DMS114 treated with DMSO at 0.1 percent for 48 hours (cell line): ENCODE results near the gene REM1.
"Not testable (repeated sequence)": the region's sequence is repeated elsewhere in the genome, so short reads cannot be mapped to it uniquely, and the experiment has no call there.

ENCODE experiments used
- DNase-seq: peaks from one replicate; lab custom pipeline; 2025; ENCODE audit not compliant: unreplicated experiment; lab: John Stamatoyannopoulos, UW

The REM1 gene

DNA sequence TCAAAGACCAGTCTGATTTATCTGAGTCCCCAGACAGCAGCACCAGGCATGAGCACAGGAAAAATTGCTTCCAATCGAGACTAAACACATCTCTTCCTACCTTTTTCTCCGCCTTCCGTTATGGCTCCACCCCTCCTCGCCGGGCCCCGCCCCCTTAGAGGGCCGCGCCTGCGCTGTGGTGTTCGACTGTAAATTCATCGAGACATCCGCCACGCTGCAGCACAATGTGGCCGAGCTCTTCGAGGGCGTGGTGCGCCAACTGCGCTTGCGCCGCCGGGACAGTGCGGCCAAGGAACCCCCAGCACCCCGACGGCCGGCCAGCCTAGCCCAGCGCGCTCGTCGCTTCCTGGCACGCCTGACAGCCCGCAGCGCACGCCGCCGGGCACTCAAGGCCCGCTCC is 8.9 kb downstream of the REM1 start:
- DNase-seq: no peak

DNA sequence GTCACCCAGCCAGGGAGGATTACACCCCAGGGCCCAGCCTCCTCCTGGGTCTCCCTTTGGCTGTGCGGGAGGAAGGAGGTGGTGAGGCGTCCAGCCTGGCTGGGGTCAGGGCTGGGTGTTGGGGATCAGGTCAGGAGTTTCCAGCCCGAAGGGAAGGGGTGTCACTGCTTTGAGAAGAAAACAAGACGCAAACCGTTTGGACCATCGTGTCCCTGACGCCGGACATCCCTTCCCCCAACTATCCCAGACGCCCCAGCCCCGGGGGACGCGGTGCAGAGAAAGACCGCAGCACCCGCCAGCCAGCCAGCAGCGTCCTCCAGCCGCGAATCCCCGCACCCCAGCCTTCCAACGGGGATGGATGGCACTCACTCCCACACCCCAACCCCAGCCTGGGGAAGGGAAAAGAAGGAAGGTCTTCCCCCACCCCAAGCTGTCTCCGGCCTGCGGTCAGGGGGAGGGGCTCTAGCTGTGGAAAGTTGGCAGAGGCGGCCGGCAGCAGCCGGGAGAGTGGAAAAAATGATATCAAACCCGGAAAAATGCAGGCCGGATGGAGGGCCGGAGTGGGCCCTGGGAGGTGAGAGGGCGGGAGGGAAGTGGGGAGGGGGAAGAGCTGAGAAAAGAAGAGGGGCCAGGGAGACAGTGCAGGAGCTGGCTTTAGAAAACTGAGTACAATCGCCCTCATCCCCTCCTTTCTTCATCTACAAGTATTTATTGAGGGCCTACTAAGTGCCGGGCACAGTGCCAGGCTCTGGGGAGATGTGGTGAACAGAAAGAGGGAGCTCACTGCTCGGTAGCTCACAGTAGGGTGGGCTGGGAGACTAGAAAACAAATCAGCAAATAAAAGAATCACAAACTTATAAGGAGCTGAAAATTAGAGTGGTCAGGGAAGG is 10.6 kb downstream of the REM1 start:
- DNase-seq: no peak

DNA sequence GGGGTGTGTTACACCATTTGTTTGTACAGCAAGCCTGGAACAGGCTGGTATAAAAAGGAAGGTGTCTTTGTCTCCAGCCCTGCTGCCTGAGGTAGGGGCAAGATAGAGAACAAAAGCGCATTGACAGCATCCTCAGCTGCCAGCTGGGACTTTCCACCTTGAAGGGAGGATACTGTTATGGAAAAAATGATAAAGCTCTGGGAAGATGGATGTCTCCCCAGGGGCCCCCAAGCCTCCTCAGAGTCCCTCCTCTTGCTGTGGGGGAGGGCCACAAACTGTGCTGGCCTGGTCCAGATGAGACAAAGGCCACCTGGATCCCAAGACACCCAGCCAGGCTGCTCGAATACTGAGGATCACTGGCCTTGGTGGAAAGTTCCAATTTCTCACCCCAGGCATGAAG is 13.0 kb downstream of the REM1 start:
- no peak for DNase-seq

DNA sequence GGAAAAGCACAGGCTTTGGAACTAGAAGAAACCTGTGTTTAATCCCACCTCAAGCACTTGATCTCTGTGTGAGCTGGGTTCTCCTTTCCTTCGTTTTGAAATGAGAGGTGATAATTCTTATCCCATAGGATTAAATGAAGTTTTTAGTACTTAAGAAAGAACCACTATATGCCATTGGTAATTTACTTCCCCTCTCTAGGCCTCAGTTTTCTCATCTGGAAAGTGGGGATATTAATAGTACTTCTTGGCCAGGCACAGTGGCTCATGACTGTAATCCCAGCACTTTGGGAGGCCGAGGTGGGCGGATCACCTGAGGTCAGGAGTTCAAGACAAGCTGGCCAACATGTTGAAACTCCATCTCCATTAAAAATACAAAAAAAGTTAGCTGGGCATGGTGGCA is 14.1 kb downstream of the REM1 start:
- DNase-seq: no peak

DNA sequence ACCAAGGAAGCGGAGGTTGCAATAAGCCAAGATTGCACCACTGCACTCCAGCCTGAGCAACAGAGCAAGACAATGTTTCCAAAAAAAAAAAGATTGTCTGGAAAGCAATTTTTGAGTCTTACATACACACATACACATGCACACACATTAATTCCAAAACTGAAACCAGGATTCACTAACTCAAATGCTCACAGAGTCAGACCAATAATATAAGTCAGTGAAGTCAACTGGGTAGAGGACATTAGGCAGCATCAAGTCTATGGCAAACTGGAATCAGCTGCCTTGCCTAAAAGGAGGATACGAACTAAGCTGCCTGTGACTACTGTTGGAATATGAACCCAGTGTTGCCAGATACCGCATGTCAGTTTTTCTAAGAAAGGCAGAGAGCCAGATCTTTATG is 15.7 kb downstream of the REM1 start:
- DNase-seq: no peak

DNA sequence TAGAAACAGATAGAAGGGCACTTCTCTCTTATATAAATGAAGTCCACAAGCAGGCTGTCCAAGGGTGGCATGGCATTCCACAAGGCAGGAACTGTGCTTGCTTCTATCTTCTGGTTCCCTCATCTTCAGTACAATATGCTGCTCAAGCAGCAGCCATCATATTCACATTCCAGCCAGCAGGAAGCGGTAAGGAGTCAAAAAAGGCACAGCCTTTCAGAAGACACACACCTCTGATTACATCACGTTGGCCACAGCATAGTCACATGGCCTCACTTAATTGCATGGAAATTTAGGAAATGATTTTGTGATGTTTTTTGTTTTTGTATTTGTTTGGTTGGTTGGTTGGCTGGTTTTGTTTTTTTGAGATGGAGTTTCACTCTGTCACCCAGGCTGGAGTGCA is 19.0 kb downstream of the REM1 start:
- DNase-seq: no peak

DNA sequence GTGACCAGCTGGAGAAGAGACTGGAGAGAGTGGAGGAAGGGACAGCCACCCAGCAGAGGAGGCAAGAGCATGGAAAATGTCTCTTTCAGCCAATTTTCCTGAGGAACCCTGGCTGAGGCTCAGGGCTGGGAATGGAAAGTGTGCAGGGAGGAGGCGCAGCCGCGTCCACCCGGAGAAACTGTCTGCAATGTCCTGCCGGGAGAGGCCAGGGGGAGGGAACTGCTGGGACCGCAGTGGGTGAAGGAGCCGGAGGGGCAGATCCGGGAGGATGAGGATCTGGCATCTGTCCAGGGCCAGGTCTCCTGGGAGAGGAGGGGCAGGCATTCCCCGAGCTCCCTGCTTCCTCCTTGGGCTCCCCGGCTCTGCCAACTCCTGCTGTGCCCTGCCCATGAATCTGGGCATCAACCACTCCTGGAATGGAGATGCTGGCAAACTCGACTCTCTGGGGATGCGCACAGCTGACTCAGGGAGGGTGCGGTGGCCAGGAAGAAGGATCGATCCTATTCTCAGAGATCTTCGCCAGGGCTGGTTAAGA is 21.7 kb downstream of the REM1 start:
- no peak for DNase-seq

DNA sequence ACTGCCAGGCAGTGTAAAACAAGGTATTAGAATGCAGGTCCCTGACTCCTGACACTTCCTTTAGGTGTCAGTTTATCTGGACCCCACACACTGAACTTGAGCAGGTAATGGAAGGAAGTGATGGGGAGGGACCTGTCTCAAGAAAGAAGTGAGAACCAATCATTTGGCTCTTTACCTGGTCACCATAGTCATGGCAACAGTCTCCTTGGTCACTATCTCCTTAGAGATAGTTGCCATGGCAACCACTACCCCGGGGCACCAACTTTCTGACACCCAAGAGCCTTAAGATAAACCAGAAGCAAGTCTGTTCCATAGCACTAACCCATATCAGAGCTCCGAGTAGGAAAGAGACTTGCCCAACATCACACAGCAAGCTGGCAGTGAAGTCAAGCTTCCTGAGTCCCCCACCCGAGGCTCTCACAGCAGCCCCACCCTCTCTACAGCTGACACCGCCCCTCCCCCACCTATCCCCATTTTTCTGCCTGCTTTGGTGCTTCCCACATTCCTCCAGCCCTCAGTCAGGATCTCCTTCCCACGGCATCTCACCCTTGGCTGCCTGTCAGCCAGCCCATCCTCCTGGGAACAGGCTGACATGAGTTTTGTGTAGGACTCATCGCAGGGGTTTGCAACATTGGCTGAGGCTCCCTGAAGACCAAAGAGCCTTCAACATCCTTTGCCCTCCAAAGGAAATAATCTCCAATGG is 22.9 kb downstream of the REM1 start:
- DNase-seq: no peak

DNA sequence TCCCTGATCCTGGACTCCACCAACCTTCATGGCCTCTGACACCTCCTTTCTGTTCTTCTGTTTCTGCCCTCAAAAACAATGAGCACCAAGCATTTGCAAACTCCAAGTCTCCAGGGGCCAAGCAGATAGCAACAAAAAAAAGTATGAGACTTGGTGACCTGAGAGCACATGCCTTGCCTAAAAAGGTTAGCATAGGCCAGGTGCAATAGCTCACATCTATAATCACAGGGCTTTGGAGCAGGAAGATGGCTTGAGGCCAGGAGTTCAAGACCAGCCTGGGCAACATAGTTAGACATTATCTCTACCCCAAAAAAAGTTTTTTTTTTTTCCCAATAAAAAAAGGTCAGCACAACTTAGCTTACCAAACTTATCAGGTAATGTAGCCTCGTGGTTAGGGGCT is 25.4 kb downstream of the REM1 start:
- no peak for DNase-seq

DNA sequence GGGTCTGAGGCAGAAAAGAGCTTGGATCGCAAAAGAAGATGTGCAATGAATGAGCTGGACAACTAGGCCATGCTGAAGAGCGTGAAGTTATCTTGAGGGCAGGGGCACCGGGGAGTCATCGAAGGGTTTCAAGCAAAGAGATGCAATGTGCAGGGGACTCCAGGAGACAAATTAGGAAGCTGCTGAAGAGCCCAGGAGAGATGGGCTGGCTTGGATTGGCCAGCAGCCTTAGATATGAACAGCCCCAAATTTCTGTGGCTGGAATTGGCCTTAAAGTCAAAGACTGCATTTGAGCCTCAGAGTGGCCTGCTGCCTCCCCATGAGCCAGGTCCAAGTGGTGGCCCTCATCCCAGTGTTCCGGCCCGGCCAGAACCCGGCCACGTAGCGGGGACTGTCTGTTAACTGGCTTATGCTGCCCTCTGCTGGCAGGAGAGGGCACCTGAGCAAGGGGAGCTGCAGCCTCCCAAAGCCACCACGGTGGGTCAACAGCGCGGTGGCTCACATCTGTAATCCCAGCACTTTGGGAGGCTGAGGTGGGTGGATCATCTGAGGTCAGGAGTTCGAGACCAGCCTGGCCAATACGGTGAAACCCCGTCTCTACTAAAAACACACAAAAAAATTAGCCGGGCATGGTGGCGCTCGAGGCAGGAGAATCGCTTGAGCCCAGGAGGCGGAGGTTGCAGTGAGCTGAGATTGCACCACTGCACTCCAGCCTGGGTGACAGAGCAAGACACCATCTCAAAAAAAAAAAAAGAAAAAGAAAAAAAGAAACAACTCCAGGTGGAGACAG is 28.0 kb downstream of the REM1 start:
- DNase-seq: peak; percentile 36

DNA sequence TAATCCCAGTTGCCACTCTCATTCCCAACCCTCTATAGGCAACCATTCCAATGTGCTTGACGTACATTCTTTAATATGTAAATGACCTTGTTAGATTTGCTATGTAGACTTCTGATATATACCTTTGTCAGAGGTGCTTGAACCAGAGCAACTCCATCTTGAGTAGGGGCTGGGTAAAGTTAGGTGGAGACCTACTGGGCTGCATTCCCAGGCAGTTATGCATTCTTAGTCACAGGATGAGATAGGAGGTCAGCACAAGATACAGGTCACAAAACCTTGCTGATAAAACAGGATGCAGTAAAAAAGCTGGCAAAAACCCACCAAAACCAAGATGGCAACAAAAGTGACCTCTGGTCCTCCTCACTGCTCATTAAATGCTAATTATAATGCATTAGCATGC is 30.8 kb downstream of the REM1 start:
- DNase-seq: no peak

DNA sequence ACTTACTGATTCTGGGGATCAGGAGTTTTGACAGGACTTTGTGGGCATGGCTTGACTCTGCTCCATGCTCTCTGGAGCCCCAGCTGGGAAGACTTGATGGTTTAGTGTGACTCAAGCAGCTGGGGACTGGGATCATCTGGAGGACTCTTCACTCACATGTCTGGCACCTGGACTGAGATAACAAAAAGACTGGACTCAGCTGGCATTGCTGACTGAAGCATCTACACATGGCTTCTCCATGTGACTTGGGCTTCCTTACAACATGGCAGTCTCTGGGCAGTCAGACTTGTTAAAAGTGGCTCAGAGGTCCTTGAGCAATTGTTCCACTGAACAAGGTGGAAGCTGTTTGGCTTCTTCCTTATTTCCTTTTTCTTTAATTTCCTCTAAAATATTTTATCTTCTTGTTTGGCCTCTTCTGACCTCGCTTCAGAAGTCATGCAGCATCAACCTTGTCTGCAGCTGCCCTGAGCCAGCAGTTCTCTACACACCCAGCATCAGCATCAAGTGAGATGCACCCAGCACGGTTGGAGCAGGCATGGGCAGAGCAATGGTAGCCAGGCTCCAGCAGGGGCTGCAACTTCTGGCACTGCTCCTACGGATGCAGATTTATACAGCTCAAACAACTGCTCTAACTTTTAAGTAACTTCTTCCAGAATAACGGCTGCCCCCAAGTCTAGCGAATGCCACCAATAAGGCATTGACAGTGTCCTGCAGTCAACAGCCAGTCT is 33.6 kb downstream of the REM1 start:
- DNase-seq: no peak

DNA sequence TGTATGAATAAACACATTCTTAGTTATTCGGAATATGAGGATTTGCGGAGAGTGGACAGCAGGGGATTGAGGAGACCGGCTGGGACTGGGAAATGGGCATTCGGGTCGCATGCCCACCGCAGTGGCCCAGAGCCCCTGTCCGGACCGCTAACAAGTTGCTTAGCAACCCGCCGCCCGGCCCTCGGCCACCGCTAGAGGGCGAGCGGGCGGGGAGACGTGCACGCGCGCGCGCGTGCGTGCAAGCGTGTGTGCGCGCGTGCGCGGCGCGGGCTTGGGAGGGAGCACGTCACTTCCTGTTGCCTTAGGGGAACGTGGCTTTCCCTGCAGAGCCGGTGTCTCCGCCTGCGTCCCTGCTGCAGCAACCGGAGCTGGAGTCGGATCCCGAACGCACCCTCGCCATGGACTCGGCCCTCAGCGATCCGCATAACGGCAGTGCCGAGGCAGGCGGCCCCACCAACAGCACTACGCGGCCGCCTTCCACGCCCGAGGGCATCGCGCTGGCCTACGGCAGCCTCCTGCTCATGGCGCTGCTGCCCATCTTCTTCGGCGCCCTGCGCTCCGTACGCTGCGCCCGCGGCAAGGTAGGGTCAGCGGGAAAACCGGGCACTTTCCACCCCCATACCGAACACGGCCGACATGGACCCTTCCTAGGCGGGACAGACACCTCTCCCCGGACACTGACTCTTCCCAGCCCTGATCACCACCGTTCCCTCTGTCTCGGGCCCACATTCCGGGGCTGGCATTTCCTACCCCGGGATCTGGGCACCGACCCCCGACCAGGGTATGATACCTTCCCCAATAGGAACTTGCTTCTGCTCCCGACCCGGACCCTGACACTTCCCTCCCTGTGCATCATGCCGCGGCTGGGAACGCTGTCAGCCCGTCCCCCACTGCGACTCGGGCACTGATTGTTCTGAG is 39.3 kb downstream of the REM1 start, which contains the start of gene HM13:
Gene HM13 (plus strand): TSS at position 289 of the 918 bp plus-strand sequence. CDS start 110 bp downstream, at position 399.
- peak; percentile 74 for DNase-seq

DNA sequence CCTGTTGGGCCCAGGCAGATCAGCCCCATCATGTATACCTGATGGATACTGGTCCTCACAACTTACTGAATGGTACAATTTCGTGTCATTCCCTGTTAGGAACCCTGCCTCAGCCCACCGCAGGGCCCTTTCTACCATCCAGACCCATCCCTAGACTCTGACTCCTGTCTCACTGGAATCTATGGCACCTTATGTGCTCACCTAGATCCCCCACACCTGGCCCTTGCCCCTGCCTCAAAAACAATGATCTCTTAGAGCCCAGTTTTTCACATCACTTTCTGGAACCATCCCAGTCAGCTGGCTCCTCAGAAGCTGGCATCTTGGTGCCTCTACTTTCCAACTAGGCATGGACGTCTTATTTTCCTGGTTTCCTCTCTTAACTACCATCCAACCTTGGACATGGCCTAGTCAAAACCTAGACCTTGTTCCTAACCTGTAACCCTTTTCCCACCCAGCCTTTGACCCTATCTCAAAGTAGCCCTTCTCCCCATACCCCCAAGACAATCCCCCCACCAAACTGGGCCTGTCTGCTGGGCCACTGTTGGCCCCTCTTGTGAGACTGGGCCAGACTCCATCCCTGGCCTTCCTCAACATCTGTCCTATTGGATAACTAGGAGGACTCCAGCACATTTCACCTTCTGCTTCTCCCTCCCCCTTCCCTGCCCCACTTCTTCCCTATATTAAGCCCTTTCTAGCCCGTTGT is 40.1 kb downstream of the REM1 start:
- DNase-seq: no peak

DNA sequence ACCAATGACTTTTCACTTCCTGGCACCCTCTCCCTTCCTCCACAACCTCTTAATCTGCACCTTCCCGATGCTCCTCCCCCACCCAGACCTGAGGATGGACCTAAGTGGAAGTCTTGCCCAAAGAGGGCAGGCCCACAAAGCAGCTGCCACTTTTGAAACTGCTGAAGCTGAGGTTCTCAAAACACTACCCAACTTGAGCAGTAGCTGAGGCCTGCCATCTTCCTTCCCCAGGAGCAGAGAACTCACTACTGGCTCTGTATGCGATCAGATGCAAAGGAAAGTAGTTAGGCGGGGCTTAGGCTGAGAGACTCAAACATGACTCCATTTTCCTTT is 40.7 kb downstream of the REM1 start:
- no peak for DNase-seq

DNA sequence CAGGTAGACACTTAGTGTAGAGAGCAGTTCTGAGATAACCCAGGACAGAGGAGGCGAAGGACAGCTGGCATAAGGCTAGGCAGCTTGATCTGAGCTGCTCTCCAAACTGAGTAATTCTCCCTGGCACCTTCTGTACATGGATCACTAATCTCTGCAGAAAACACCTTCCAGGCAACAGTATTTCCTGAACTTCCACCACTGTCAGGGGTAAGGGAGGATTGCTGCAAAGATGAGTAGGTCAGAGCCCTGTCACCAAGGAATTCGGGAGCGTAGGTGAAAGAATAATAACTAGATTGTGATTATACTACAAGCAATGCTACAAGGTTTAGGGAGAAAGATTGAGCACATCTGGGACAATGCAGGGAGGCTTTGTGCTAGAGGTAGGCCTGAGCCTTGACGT is 41.1 kb downstream of the REM1 start:
- no peak for DNase-seq

DNA sequence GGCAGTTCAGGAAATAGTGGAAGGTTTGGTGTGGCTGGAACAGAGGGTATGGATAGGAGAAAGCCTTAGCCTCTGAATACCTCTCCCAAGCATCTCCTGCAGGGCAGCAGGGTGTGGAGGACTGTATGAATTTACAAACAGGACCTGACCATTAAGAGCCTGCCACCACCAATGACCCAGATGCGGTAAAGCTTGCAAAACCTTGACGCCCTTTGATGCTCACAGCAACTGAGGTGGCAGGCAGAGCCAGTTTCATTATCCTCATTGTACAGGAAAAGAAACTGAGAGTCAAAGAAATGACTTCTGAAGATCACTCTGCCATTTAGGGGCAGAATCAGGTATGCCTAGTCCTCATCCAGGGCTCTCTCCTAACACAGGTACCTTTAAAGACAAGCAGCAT is 41.6 kb downstream of the REM1 start:
- DNase-seq: no peak

DNA sequence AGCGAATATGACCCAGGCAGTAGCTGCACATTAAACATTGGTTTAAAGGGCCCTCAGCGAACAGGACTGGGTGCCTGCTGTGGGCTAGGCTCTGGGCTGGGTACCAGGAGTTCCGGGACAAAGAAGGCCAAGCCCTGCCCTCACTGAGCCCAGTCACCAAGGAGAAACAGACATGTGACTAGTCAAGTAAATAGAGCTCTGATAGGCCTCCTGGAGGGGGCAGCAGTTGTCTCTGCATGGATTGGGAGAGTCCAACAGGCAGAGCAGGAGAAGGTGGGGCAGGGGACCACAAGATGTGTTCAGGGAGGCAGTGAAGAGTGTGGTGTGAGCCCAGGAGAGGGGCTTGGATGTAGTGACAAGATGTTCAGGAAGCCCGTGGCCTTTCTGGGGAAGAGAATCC is 42.3 kb downstream of the REM1 start:
- DNase-seq: peak; percentile 22

DNA sequence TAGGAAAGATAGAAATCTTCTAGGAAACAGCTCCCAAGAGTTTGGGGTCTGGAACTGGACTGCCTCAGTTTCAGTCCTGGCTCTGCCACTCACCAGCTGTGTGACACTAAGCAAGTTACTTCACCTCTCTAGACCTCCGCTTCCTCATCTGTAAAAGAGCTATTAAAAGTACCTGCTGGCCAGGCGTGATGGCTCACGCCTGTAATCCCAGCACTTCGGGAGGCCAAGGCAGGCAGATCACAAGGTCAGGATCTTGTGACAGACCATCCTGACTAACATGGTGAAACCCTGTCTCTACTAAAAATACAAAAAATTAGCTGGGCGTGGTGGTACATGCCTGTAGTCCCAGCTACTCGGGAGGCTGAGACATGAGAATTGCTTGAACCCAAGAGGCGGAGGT is 46.2 kb downstream of the REM1 start:
- DNase-seq: not testable (repeated sequence)
